WTC11 (cell line): Measurements from ENCODE around the gene TDRD3. TPM values are rescaled to one million over a fixed set of nuclear protein-coding genes. Genes with fewer than 3 reads are reported as not detected.

Experiments
- ATAC-seq: fragments of 200-7000 bp; cut with Tn5 transposase; 2 replicates; pipeline ENCODE4 v1.10.0; 2021; ENCODE audit warnings: mild to moderate bottlenecking, moderate library complexity
- CTCF ChIA-PET: fragments of 300-600 bp; sonication (Branson Sonifier 250); formaldehyde crosslinking; loops from one replicate; lab custom pipeline; 2021; ENCODE audit warnings: antibody characterized with exemption; lab: Charles Lee
- POLR2A ChIA-PET: fragments of 350-600 bp; sonication (Branson Sonifier 250); formaldehyde crosslinking; loops from one replicate; lab custom pipeline; 2021; ENCODE audit warnings: antibody characterized with exemption; lab: Charles Lee
- DNase-seq: peaks from one replicate; pipeline ENCODE4 v3.0.0; 2021; ENCODE audit warnings: low spot score
- H3K27ac Mint-ChIP-seq: 2 replicates; pipeline ENCODE4 v1.8.0; 2021; ENCODE audit warnings: mixed read lengths
- H3K27me3 Mint-ChIP-seq: 2 replicates; pipeline ENCODE4 v1.8.0; 2021; ENCODE audit warnings: low read depth, mild to moderate bottlenecking, moderate library complexity, mixed read lengths
- H3K36me3 Mint-ChIP-seq: 2 replicates; pipeline ENCODE4 v1.8.0; 2021; ENCODE audit warnings: mixed read lengths
- H3K4me1 Mint-ChIP-seq: 2 replicates; pipeline ENCODE4 v1.8.0; 2022; ENCODE audit warnings: mixed read lengths
- H3K4me3 Mint-ChIP-seq: 2 replicates; pipeline ENCODE4 v1.8.0; 2021; ENCODE audit warnings: mild to moderate bottlenecking, moderate library complexity, mixed read lengths
- H3K9me3 Mint-ChIP-seq: 2 replicates; pipeline ENCODE4 v1.8.0; 2021; ENCODE audit warnings: mixed read lengths
- CREM ChIP-seq: sonication (generic); formaldehyde crosslinking; IDR thresholded peaks from 2 replicates; pipeline ENCODE4 v1.8.1; 2022; ENCODE audit warnings: mild to moderate bottlenecking, missing genetic modification reagents, moderate library complexity
- EMX1 ChIP-seq: fragments of 250-450 bp; sonication (Bioruptor Pico); IDR thresholded peaks from 2 replicates; pipeline ENCODE4 v1.8.0; 2021; ENCODE audit warnings: mild to moderate bottlenecking
- ESRRA ChIP-seq: sonication (generic); formaldehyde crosslinking; IDR thresholded peaks from 2 replicates; pipeline ENCODE4 v1.8.1; 2022; ENCODE audit warnings: mild to moderate bottlenecking, missing genetic modification reagents, borderline replicate concordance
- ETV6 ChIP-seq: sonication (generic); formaldehyde crosslinking; IDR thresholded peaks from 2 replicates; pipeline ENCODE4 v1.8.1; 2022; ENCODE audit warnings: mild to moderate bottlenecking, missing genetic modification reagents
- FOXP1 ChIP-seq: sonication (generic); formaldehyde crosslinking; IDR thresholded peaks from 2 replicates; pipeline ENCODE4 v1.8.0; 2022; ENCODE audit warnings: missing genetic modification reagents, mild to moderate bottlenecking, moderate library complexity, borderline replicate concordance
- GRHL2 ChIP-seq: fragments of 250-450 bp; sonication (Bioruptor Pico); IDR thresholded peaks from 2 replicates; pipeline ENCODE4 v1.8.0; 2022; ENCODE audit warnings: mild to moderate bottlenecking, moderate library complexity; ENCODE audit not compliant: insufficient replicate concordance, severe bottlenecking
- HMGA2 ChIP-seq: fragments of 250-450 bp; sonication (Bioruptor Pico); IDR thresholded peaks from 2 replicates; pipeline ENCODE4 v1.4.0; 2021; ENCODE audit warnings: mild to moderate bottlenecking, moderate library complexity
- JUN ChIP-seq: sonication (generic); formaldehyde crosslinking; IDR thresholded peaks from 2 replicates; pipeline ENCODE4 v1.8.0; 2023; ENCODE audit warnings: mild to moderate bottlenecking, missing genetic modification reagents
- NFYB ChIP-seq: sonication (generic); formaldehyde crosslinking; conservative IDR thresholded peaks from 2 replicates; pipeline ENCODE4 v1.8.0; 2022; ENCODE audit warnings: low read depth, missing genetic modification reagents
- OVOL2 ChIP-seq: fragments of 250-450 bp; sonication (Bioruptor Pico); IDR thresholded peaks from 2 replicates; pipeline ENCODE4 v1.9.0; 2021; ENCODE audit warnings: mild to moderate bottlenecking, borderline replicate concordance
- PRRX2 ChIP-seq: fragments of 250-450 bp; sonication (Bioruptor Pico); IDR thresholded peaks from 2 replicates; pipeline ENCODE4 v1.8.0; 2021; ENCODE audit warnings: mild to moderate bottlenecking
- SMAD3 ChIP-seq: sonication (generic); formaldehyde crosslinking; IDR thresholded peaks from 2 replicates; pipeline ENCODE4 v1.8.0; 2022; ENCODE audit warnings: missing genetic modification reagents, mild to moderate bottlenecking, borderline replicate concordance
- TCF7 ChIP-seq: sonication (generic); formaldehyde crosslinking; IDR thresholded peaks from 2 replicates; pipeline ENCODE4 v1.8.0; 2022; ENCODE audit warnings: mild to moderate bottlenecking, low read depth, missing genetic modification reagents, moderate library complexity
- TEAD1 ChIP-seq: sonication (generic); formaldehyde crosslinking; IDR thresholded peaks from 2 replicates; pipeline ENCODE4 v1.8.0; 2022; ENCODE audit warnings: mild to moderate bottlenecking, missing genetic modification reagents
- TP53 ChIP-seq: sonication (generic); formaldehyde crosslinking; IDR thresholded peaks from 2 replicates; pipeline ENCODE4 v1.8.1; 2023; ENCODE audit warnings: mild to moderate bottlenecking, missing genetic modification reagents
- ZNF263 ChIP-seq: sonication (generic); formaldehyde crosslinking; IDR thresholded peaks from 2 replicates; pipeline ENCODE4 v1.8.1; 2022; ENCODE audit warnings: low read depth, mild to moderate bottlenecking, moderate library complexity, missing genetic modification reagents
- ZNF396 ChIP-seq: fragments of 250-450 bp; sonication (Bioruptor Pico); IDR thresholded peaks from 2 replicates; pipeline ENCODE4 v1.8.0; 2021; ENCODE audit warnings: mild to moderate bottlenecking, moderate library complexity, borderline replicate concordance
- total RNA-seq: library from RNA; stranded (reverse); gene quantifications from 3 replicates; pipeline ENCODE4 v1.2.3, GENCODE V29; 2021
- TF ChIP-seq, protein P1 (sequence below): sonication (generic); formaldehyde crosslinking; IDR thresholded peaks from 2 replicates; pipeline ENCODE4 v1.8.1; 2023; ENCODE audit warnings: mild to moderate bottlenecking, missing genetic modification reagents, borderline replicate concordance
- TF ChIP-seq, protein P2 (sequence below): fragments of 250-450 bp; sonication (Bioruptor Pico); IDR thresholded peaks from 2 replicates; pipeline ENCODE4 v1.9.0; 2021; ENCODE audit warnings: mild to moderate bottlenecking
- TF ChIP-seq, protein P3 (sequence below): sonication (generic); formaldehyde crosslinking; IDR thresholded peaks from 2 replicates; pipeline ENCODE4 v1.8.1; 2022; ENCODE audit warnings: low read depth, mild to moderate bottlenecking, moderate library complexity, missing genetic modification reagents, borderline replicate concordance
- TF ChIP-seq, protein P4 (sequence below): fragments of 250-450 bp; sonication (Bioruptor Pico); IDR thresholded peaks from 2 replicates; pipeline ENCODE4 v1.8.0; 2021; ENCODE audit warnings: mild to moderate bottlenecking

Gene TDRD3
- total RNA-seq, 1 experiment from 2014 or later = 19.5 TPM

DNA sequence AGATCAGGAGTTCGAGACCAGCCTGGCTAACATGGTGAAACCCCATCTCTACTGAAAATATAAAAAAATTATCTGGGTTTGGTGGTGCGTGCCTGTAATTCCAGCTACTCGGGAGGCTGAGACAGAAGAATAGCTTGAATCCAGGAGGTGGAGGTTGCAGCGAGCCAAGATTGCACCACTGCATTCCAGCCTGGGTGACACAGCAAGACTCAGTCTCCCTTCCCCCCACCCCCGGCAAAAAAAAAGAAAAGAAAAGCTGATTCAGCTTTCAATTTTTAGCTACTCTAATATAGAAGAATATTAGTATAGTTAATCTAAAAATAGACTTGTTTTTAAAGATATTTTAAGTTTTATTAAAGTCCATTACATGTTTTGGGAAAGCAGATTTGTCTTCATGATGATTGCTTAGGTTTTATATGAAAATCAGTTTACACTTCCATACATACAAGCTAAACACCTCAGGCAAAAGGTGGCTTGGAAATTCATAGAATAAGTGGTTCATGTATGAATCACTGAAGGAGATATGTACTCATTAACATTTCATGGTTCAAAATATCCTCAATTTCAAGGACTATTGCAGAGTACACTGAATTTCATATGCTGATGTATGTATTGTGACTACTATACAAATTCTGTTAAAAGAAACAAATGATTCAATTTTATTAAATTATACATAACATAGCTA, 165.2 kb downstream of the TDRD3 start:
- POLR2A ChIA-PET = no interaction called here
- CTCF ChIA-PET = interaction anchor here (0.9 kb wide), 1 partner anchor 10 kb away, joined by 3 read pairs; no protein-coding TSS in a partner anchor
- H3K27me3 Mint-ChIP-seq = no peaks in the 10 kb centered on the region

DNA sequence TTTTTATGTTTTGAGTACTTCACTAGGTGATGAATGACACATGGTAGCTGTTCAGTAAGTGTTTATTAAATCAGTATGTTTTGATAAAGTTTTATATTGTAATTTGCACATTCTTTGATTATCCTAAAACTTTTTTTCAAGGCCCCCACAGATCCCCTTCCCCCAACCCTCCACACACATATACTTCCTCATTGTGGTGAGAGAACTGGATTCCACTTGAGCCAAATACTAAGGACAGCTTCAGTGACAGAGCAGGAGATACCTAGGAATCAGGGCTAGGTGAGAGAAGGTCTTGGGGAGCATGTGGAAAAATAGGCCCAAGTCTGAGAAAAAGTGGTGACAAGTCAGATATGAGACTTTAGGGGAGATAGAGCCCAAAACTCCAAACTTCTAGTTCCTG, 174.6 kb downstream of the TDRD3 start:
- TF ChIP-seq TEAD1 (CRISPR knock-in tag) (no peak), JUN (CRISPR knock-in tag) (no peak), TP53 (CRISPR knock-in tag) (no peak), TCF7 (no peak), FOXP1 (CRISPR knock-in tag) (no peak), PRRX2 (no peak)
- Mint-ChIP-seq H3K27ac (peak overlapping the region; percentile 68), H3K36me3 (peaks cover 25% of the 10 kb centered on the region), H3K4me1 (peaks cover 68% of the 10 kb centered on the region), H3K4me3 (no peak overlapping the region), H3K9me3 (peaks cover 19% of the 10 kb centered on the region), H3K27me3 (no peaks in the 10 kb centered on the region)
- ChIA-PET CTCF (interaction anchor here (1.5 to 2.0 kb wide), 2 partner anchors 13 to 46 kb away, joined by 5 to 11 read pairs; no protein-coding TSS in a partner anchor), POLR2A (interaction anchor here (1.2 kb wide), 1 partner anchor 13 kb away, joined by 4 read pairs; no protein-coding TSS in a partner anchor)
- ATAC-seq (no peak), DNase-seq (no peak)

More for the DNA sequence above, 165.2 kb downstream of the TDRD3 start:
- Mint-ChIP-seq H3K4me3 (no peak overlapping the region), H3K9me3 (no peaks in the 10 kb centered on the region), H3K4me1 (peaks cover 18% of the 10 kb centered on the region), H3K27ac (no peak overlapping the region), H3K36me3 (no peaks in the 10 kb centered on the region)
- DNase-seq = no peak
- no peak for ATAC-seq
- TF ChIP-seq EMX1 (CRISPR knock-in tag) (no peak), ESRRA (no peak), ZNF396 (CRISPR knock-in tag) (no peak), CREM (CRISPR knock-in tag) (no peak)

DNA sequence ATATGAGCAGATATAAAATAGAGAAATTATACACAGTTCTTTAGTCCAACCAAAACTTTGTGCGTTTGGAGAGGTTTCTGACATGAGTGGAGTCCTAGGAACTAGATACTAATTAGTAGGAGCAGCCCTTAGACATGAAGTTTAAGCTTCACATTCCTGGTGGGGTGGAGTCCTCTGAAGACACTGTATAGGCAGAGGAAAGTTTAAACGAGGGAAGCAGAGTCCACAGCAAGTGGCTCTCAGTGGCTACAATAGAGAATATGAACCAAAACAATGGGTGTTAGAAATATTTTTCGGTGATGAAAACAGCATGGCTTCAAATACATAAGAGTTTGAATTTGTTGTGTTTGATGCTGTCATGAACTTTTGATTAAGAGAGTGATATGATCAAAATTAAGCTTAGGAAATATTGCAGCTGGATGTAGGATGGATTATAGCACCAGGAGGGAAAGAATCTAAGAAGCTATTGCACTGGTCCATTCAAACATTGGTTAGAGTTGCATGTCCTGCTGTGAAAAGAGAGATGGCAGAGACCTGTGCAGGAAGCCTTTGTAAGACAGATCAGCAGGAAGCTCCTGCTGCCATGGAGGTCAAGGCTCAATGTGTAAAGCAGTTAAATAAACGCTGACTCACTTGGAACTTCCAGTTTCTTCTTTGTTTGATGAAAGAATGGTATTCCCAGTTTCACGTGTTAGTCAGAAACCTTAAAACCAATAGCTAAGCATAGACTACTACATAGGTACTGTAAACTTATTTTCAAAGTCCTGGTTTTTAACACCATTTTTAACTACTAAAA, 175.2 kb downstream of the TDRD3 start:
- DNase-seq (no peak), ATAC-seq (peak; percentile 86)
- Mint-ChIP-seq H3K4me3 (no peak overlapping the region), H3K27me3 (no peaks in the 10 kb centered on the region), H3K4me1 (peaks cover 62% of the 10 kb centered on the region), H3K27ac (peak overlapping the region; percentile 98), H3K9me3 (peaks cover 19% of the 10 kb centered on the region), H3K36me3 (peaks cover 25% of the 10 kb centered on the region)
- ChIA-PET CTCF (interaction anchor here (0.7 to 2.0 kb wide), 3 partner anchors 10 to 46 kb away, joined by 3 to 11 read pairs (median 5); no protein-coding TSS in a partner anchor), POLR2A (interaction anchor here (1.2 kb wide), 1 partner anchor 12 kb away, joined by 4 read pairs; no protein-coding TSS in a partner anchor)
- TF ChIP-seq, protein P1, sequence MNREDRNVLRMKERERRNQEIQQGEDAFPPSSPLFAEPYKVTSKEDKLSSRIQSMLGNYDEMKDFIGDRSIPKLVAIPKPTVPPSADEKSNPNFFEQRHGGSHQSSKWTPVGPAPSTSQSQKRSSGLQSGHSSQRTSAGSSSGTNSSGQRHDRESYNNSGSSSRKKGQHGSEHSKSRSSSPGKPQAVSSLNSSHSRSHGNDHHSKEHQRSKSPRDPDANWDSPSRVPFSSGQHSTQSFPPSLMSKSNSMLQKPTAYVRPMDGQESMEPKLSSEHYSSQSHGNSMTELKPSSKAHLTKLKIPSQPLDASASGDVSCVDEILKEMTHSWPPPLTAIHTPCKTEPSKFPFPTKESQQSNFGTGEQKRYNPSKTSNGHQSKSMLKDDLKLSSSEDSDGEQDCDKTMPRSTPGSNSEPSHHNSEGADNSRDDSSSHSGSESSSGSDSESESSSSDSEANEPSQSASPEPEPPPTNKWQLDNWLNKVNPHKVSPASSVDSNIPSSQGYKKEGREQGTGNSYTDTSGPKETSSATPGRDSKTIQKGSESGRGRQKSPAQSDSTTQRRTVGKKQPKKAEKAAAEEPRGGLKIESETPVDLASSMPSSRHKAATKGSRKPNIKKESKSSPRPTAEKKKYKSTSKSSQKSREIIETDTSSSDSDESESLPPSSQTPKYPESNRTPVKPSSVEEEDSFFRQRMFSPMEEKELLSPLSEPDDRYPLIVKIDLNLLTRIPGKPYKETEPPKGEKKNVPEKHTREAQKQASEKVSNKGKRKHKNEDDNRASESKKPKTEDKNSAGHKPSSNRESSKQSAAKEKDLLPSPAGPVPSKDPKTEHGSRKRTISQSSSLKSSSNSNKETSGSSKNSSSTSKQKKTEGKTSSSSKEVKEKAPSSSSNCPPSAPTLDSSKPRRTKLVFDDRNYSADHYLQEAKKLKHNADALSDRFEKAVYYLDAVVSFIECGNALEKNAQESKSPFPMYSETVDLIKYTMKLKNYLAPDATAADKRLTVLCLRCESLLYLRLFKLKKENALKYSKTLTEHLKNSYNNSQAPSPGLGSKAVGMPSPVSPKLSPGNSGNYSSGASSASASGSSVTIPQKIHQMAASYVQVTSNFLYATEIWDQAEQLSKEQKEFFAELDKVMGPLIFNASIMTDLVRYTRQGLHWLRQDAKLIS (CRISPR knock-in tag) = 0 out of 2 replicates have a peak, but pooled peaks have one; percentile 61
- TF ChIP-seq HMGA2 (CRISPR knock-in tag) = 0 out of 2 replicates have a peak, but pooled peaks have one; percentile 6
- TF ChIP-seq, protein P2, sequence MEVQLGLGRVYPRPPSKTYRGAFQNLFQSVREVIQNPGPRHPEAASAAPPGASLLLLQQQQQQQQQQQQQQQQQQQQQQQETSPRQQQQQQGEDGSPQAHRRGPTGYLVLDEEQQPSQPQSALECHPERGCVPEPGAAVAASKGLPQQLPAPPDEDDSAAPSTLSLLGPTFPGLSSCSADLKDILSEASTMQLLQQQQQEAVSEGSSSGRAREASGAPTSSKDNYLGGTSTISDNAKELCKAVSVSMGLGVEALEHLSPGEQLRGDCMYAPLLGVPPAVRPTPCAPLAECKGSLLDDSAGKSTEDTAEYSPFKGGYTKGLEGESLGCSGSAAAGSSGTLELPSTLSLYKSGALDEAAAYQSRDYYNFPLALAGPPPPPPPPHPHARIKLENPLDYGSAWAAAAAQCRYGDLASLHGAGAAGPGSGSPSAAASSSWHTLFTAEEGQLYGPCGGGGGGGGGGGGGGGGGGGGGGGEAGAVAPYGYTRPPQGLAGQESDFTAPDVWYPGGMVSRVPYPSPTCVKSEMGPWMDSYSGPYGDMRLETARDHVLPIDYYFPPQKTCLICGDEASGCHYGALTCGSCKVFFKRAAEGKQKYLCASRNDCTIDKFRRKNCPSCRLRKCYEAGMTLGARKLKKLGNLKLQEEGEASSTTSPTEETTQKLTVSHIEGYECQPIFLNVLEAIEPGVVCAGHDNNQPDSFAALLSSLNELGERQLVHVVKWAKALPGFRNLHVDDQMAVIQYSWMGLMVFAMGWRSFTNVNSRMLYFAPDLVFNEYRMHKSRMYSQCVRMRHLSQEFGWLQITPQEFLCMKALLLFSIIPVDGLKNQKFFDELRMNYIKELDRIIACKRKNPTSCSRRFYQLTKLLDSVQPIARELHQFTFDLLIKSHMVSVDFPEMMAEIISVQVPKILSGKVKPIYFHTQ = no peak
- TF ChIP-seq ETV6 (CRISPR knock-in tag) = 0 out of 2 replicates have a peak, but pooled peaks have one; percentile 33
- no peak for TF ChIP-seq SMAD3 (CRISPR knock-in tag)
- TF ChIP-seq ZNF263 (CRISPR knock-in tag) = no peak
- TF ChIP-seq, protein P3, sequence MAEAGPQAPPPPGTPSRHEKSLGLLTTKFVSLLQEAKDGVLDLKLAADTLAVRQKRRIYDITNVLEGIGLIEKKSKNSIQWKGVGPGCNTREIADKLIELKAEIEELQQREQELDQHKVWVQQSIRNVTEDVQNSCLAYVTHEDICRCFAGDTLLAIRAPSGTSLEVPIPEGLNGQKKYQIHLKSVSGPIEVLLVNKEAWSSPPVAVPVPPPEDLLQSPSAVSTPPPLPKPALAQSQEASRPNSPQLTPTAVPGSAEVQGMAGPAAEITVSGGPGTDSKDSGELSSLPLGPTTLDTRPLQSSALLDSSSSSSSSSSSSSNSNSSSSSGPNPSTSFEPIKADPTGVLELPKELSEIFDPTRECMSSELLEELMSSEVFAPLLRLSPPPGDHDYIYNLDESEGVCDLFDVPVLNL (CRISPR knock-in tag) = no peak
- TF ChIP-seq GRHL2 = no peak
- no peak for TF ChIP-seq NFYB (CRISPR knock-in tag)
- TF ChIP-seq, protein P4, sequence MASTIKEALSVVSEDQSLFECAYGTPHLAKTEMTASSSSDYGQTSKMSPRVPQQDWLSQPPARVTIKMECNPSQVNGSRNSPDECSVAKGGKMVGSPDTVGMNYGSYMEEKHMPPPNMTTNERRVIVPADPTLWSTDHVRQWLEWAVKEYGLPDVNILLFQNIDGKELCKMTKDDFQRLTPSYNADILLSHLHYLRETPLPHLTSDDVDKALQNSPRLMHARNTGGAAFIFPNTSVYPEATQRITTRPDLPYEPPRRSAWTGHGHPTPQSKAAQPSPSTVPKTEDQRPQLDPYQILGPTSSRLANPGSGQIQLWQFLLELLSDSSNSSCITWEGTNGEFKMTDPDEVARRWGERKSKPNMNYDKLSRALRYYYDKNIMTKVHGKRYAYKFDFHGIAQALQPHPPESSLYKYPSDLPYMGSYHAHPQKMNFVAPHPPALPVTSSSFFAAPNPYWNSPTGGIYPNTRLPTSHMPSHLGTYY (CRISPR knock-in tag) = no peak
- peak; percentile 50; the same call in 1 of the 2 replicates for TF ChIP-seq CREM (CRISPR knock-in tag)
- no peak for TF ChIP-seq OVOL2 (CRISPR knock-in tag)
